K562 (cell line): Measurements from ENCODE around the gene ZKSCAN5. TPM values are rescaled to one million over a fixed set of nuclear protein-coding genes. Genes with fewer than 3 reads are reported as not detected.

ENCODE experiments used
- ATAC-seq: fragments of 200-7000 bp; cut with Tn5 transposase; 3 replicates; pipeline ENCODE4 v1.9.1; 2020; ENCODE audit warnings: moderate library complexity
- BruUV-seq: library from RNA; stranded (reverse); fragments of 400-500 nt; replicated peaks from 2 replicates; lab custom pipeline; 2021; lab: Mats Ljungman, UMichigan
- CTCF ChIA-PET: fragments of 300-600 bp; formaldehyde crosslinking; extraction: SDS; loops from one replicate; lab custom pipeline; 2021; ENCODE audit warnings: low intra/inter-chr PET ratio; lab: Yijun Ruan, JAX
- POLR2A ChIA-PET: fragments of 300-600, 350-650 bp; sonication (Branson Sonifier 250); formaldehyde crosslinking; extraction: SDS; loops from one replicate; lab custom pipeline; 2021; ENCODE audit warnings: antibody characterized with exemption, inconsistent platforms; lab: Yijun Ruan, JAX
- DNase-seq, 4 experiments: peaks; one replicate each; pipeline versions ENCODE4 v3.0.0 to v3.0.0-alpha.2; 2011 to 2018; ENCODE audit warnings: low spot score in 3 of 4, mixed read lengths in 3 of 4; ENCODE audit errors: extremely low read depth in 1 of 4
- FAIRE-seq: peaks from 2 replicates; lab custom pipeline; 2011; peaks lifted over from hg19 to GRCh38; lab: Jason Lieb, UNC
- H2AFZ ChIP-seq: 2 replicates; pipeline ENCODE4 v1.6.0; 2011; ENCODE audit warnings: low read depth, low read length, control low read depth, inconsistent platforms
- H3K27ac ChIP-seq: fragments of 200-600 bp; 3 replicates; pipeline ENCODE4 v1.8.0; 2011; ENCODE audit warnings: low read depth, mild to moderate bottlenecking, control low read depth, inconsistent platforms, low read length, moderate library complexity, mixed read lengths; ENCODE audit errors: extremely low read depth
- H3K27me3 ChIP-seq, 2 experiments: fragments of 300-600 bp in 1 of 2; 2 replicates in 1 of 2; 3 replicates in 1 of 2; pipeline versions ENCODE4 v1.6.0 to v1.8.0; 2011; ENCODE audit warnings: inconsistent platforms in 2 of 2, low read length in 2 of 2, mild to moderate bottlenecking in 1 of 2, mixed read lengths in 1 of 2, moderate library complexity in 1 of 2; ENCODE audit not compliant: control insufficient read depth in 2 of 2, insufficient read depth in 2 of 2
- H3K36me3 ChIP-seq: fragments of 300-600 bp; 3 replicates; pipeline ENCODE4 v1.8.0; 2011; ENCODE audit warnings: mild to moderate bottlenecking, low read length, inconsistent platforms; ENCODE audit not compliant: control insufficient read depth, insufficient read depth
- H3K4me1 ChIP-seq, 2 experiments: fragments of 200-600 bp in 1 of 2; replicated peaks in 1 of 2; 2 replicates in 1 of 2; 3 replicates in 1 of 2; pipeline versions ENCODE4 v1.5.1 to v1.8.0; 2011; ENCODE audit warnings: inconsistent platforms in 2 of 2, low read length in 2 of 2, mild to moderate bottlenecking in 1 of 2, mixed read lengths in 1 of 2, moderate library complexity in 1 of 2; ENCODE audit not compliant: control insufficient read depth in 2 of 2, insufficient read depth in 2 of 2
- H3K4me2 ChIP-seq: 2 replicates; pipeline ENCODE4 v1.6.1; 2011; ENCODE audit warnings: low read length, control low read depth, inconsistent platforms, mixed read lengths; ENCODE audit not compliant: insufficient read depth
- H3K4me3 ChIP-seq: fragments of 200-600 bp; sonication (generic), shearing (Covaris generic); 2 replicates; pipeline ENCODE4 v1.5.1; 2016; ENCODE audit warnings: control low read depth, inconsistent platforms
- H3K79me2 ChIP-seq: fragments of 200-600 bp; 3 replicates; pipeline ENCODE4 v1.8.0; 2011; ENCODE audit warnings: low read length, inconsistent platforms; ENCODE audit not compliant: control insufficient read depth, insufficient read depth
- H3K9ac ChIP-seq, 2 experiments: 2 replicates each; pipeline versions ENCODE4 v1.6.0 to v1.6.1; 2011; ENCODE audit warnings: low read depth in 2 of 2, low read length in 2 of 2, control low read depth in 1 of 2, inconsistent platforms in 1 of 2, mild to moderate bottlenecking in 1 of 2, mixed read lengths in 1 of 2; ENCODE audit not compliant: insufficient read depth in 1 of 2
- H3K9me1 ChIP-seq: one replicate; pipeline ENCODE4 v1.6.0; 2011; ENCODE audit warnings: inconsistent platforms, mild to moderate bottlenecking, low read length, moderate library complexity; ENCODE audit not compliant: control insufficient read depth, insufficient read depth
- H3K9me3 ChIP-seq: replicated peaks from 2 replicates; pipeline ENCODE4 v1.5.1; 2011; ENCODE audit warnings: low read depth, low read length, inconsistent platforms; ENCODE audit not compliant: control insufficient read depth, insufficient read depth
- H4K20me1 ChIP-seq: replicated peaks from 2 replicates; pipeline ENCODE4 v1.6.1; 2011; ENCODE audit warnings: low read length, inconsistent platforms, mixed read lengths; ENCODE audit not compliant: control insufficient read depth, insufficient read depth
- CTBP1 ChIP-seq: fragments of 450-650 bp; IDR thresholded peaks from 2 replicates; pipeline ENCODE4 v1.6.1; 2016; ENCODE audit warnings: borderline replicate concordance
- FOXA3 ChIP-seq, 2 experiments: fragments of 450-650 bp in 1 of 2; sonication (generic) in 1 of 2; formaldehyde crosslinking; IDR thresholded peaks in 1 of 2; conservative IDR thresholded peaks in 1 of 2; 2 replicates each; pipeline versions ENCODE4 v1.4.0 to v1.8.0; 2020 to 2022; ENCODE audit warnings: mild to moderate bottlenecking in 2 of 2, missing genetic modification reagents in 1 of 2
- HDAC3 ChIP-seq: fragments of 450-650 bp; IDR thresholded peaks from 2 replicates; pipeline ENCODE4 v1.6.1; 2018; ENCODE audit warnings: borderline replicate concordance, mild to moderate bottlenecking, moderate library complexity; ENCODE audit not compliant: partially characterized antibody
- HLTF ChIP-seq: fragments of 450-650 bp; IDR thresholded peaks from 2 replicates; pipeline ENCODE4 v1.6.1; 2016
- NR3C1 ChIP-seq: sonication (generic); formaldehyde crosslinking; IDR thresholded peaks from 2 replicates; pipeline ENCODE4 v1.8.1; 2022; ENCODE audit warnings: missing genetic modification reagents
- POLR2AphosphoS5 ChIP-seq: IDR thresholded peaks from 2 replicates; pipeline ENCODE4 v1.6.1; 2011; ENCODE audit warnings: mild to moderate bottlenecking, low read depth, low read length, moderate library complexity; ENCODE audit not compliant: control insufficient read depth, insufficient read depth
- SNRNP70 ChIP-seq: fragments of 200-400 bp; formaldehyde crosslinking; optimal IDR thresholded peaks from 2 replicates; pipeline ENCODE3; 2017; ENCODE audit warnings: low read depth, low read length
- TAF15 ChIP-seq: fragments of 200-400 bp; formaldehyde crosslinking; IDR thresholded peaks from 2 replicates; pipeline ENCODE4 v1.6.1; 2017; ENCODE audit warnings: mild to moderate bottlenecking, low read depth, low read length, moderate library complexity
- ZC3H11A ChIP-seq: IDR thresholded peaks from 2 replicates; pipeline ENCODE4 v1.6.1; 2012; ENCODE audit warnings: low read depth, low read length, improper control_type of control experiment
- ZNF41 ChIP-seq: fragments of 250-450 bp; sonication (Bioruptor Pico); conservative IDR thresholded peaks from 2 replicates; pipeline ENCODE4 v1.4.0; 2020; ENCODE audit warnings: mild to moderate bottlenecking
- WGBS: fragments of 100-300 bp; shearing (Covaris generic); methylation state at CpG from one replicate; pipeline ENCODE4 v1.1.6; 2016; ENCODE audit warnings: low coverage, mixed read lengths; ENCODE audit not compliant: insufficient coverage; ENCODE audit errors: missing lambda C conversion rate; 5-methylcytosine and 5-hydroxymethylcytosine counted together
- in situ Hi-C: fragments of 300-500 bp; cut with MboI; formaldehyde crosslinking; loops from 4 replicates; pipeline ENCODE4 v1.15.0; 2018; ENCODE audit warnings: inconsistent platforms, mixed read lengths
- intact Hi-C: fragments of 100-400 bp; cut with micrococcal nuclease; formaldehyde crosslinking; loops from 2 replicates; pipeline ENCODE4 v1.14.2; 2022
- polyA plus RNA-seq, 8 experiments: library from polyadenylated mRNA; depleted of rRNA in 4 of 8; stranded (reverse) in 5 of 8; unstranded in 3 of 8; fragments of >200 nt; fragmentation: Nextera tagmentation in 2 of 8; fragmentation: Illumina TruSeq in 1 of 8; extraction: Ambion mirVana in 2 of 8; extraction: Trizol in 1 of 8; gene quantifications; 2 replicates each; pipeline versions ENCODE4 v1.2.1 to v1.2.3, GENCODE V29; 2011 to 2014; ENCODE audit warnings: inconsistent platforms in 1 of 8, missing spikeins in 1 of 8
- total RNA-seq, 7 experiments: library from RNA; depleted of rRNA in 6 of 7; stranded (reverse); fragments of >200 nt in 6 of 7; fragmentation: Illumina TruSeq in 2 of 7; extraction: Trizol in 2 of 7; gene quantifications; 2 replicates each; pipeline versions ENCODE4 v1.2.1 to v1.2.3, GENCODE V29; 2011 to 2021; ENCODE audit warnings: low replicate concordance in 1 of 7
- TF ChIP-seq, protein P1 (sequence below): fragments of 250-450 bp; sonication (Bioruptor Pico); IDR thresholded peaks from 2 replicates; pipeline ENCODE4 v1.8.0; 2021; ENCODE audit warnings: moderate library complexity, mild to moderate bottlenecking, inconsistent platforms

The ZKSCAN5 gene
- total and polyA plus RNA-seq, 9 of the 15 experiments (the other 6 are each of a cell fraction or from before 2014, with no cell fraction given) = 4.2 to 19.0 (median 15.0) TPM

DNA sequence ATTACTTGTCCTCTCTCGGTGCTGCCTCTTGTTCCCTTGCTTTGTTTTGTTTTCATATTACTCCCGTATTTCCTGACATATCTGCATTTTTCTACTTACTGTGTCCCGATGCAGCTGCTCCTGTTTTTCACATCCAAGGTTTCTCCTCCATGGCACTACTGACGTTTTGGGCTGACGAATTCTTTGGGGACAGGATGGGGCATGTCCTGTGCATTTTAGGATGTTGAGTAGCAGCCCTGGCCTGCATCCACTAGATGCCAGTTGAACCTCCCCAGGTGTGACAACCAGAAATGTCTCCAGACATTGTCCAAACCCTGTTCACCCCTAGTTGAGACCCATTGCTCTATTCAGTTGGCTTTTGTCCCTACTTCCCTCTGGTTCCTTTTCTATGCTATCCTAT, 19.4 kb upstream of the ZKSCAN5 start:
- BruUV-seq = no TSS peak

More for the DNA sequence above, 19.4 kb upstream of the ZKSCAN5 start:
- H3K4me1 ChIP-seq = no peaks in the 10 kb centered on the region
- in situ Hi-C loops (no loop called here), intact Hi-C loops (no loop called here)
- H3K4me3 ChIP-seq = no peak overlapping the region
- no peak overlapping the region for H3K4me2 ChIP-seq
- ChIA-PET POLR2A (interaction anchor here (0.6 to 1.9 kb wide), 6 partner anchors 9 to 67 kb away, joined by 3 to 5 read pairs (median 4); partner anchors contain the start of gene ZKSCAN5), CTCF (no interaction called here)
- H3K27me3 ChIP-seq = no peaks in the 10 kb centered on the region
- WGBS = 74% methylated on average over 5 of the region's 5 CpGs
- H3K9me1 ChIP-seq = no peaks in the 10 kb centered on the region
- H4K20me1 ChIP-seq = no peaks in the 10 kb centered on the region
- 0 out of 2 replicates have a peak, but pooled peaks cover 4% of the 10 kb centered on the region for H3K9me3 ChIP-seq
- no peak for ATAC-seq
- no peak overlapping the region for H2AFZ ChIP-seq
- H3K79me2 ChIP-seq = peaks cover 8% of the 10 kb centered on the region; the same call in 1 of the 3 replicates
- peaks cover 52% of the 10 kb centered on the region for H3K36me3 ChIP-seq
- no peak for FAIRE-seq
- H3K27ac ChIP-seq = no peak overlapping the region
- peak in 1 of 4 experiments; percentile 4 for DNase-seq
- no peak overlapping the region for H3K9ac ChIP-seq
- TF ChIP-seq HLTF (no peak), CTBP1 (no peak), HDAC3 (no peak), FOXA3 (CRISPR knock-in tag; conservative IDR thresholded peaks at IDR 0.05 in 1 of 2, IDR thresholded peaks at IDR 0.05 in 1 of 2) (no peak), POLR2AphosphoS5 (no peak), TAF15 (no peak), SNRNP70 (no peak), ZNF41 (CRISPR knock-in tag) (no peak), NR3C1 (CRISPR knock-in tag) (no peak), ZC3H11A (no peak)
- TF ChIP-seq, protein P1, sequence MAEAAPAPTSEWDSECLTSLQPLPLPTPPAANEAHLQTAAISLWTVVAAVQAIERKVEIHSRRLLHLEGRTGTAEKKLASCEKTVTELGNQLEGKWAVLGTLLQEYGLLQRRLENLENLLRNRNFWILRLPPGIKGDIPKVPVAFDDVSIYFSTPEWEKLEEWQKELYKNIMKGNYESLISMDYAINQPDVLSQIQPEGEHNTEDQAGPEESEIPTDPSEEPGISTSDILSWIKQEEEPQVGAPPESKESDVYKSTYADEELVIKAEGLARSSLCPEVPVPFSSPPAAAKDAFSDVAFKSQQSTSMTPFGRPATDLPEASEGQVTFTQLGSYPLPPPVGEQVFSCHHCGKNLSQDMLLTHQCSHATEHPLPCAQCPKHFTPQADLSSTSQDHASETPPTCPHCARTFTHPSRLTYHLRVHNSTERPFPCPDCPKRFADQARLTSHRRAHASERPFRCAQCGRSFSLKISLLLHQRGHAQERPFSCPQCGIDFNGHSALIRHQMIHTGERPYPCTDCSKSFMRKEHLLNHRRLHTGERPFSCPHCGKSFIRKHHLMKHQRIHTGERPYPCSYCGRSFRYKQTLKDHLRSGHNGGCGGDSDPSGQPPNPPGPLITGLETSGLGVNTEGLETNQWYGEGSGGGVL (CRISPR knock-in tag) = no peak
